Measurements from ENCODE around the gene MLLT10. TPM values are rescaled to one million over a fixed set of nuclear protein-coding genes. Genes with fewer than 3 reads are reported as not detected.

Gene MLLT10
- total RNA-seq, 1 donor from 2014 or later: 49.1 TPM

- intact Hi-C loops (cut with micrococcal nuclease): loop anchor here (5.0 to 10.0 kb wide), 2 partner anchors 922 to 1680 kb away; partner anchors contain the start of gene PTF1A
Measured at GRCh38 chr10:21514818-21515351, 19.1 kb upstream of the MLLT10 start.

- intact Hi-C loops (cut with micrococcal nuclease): loop anchor here (5.0 to 10.0 kb wide), 2 partner anchors 922 to 1679 kb away; partner anchors contain the start of gene PTF1A
Measured at GRCh38 chr10:21515361-21516241, 18.4 kb upstream of the MLLT10 start.

DNA sequence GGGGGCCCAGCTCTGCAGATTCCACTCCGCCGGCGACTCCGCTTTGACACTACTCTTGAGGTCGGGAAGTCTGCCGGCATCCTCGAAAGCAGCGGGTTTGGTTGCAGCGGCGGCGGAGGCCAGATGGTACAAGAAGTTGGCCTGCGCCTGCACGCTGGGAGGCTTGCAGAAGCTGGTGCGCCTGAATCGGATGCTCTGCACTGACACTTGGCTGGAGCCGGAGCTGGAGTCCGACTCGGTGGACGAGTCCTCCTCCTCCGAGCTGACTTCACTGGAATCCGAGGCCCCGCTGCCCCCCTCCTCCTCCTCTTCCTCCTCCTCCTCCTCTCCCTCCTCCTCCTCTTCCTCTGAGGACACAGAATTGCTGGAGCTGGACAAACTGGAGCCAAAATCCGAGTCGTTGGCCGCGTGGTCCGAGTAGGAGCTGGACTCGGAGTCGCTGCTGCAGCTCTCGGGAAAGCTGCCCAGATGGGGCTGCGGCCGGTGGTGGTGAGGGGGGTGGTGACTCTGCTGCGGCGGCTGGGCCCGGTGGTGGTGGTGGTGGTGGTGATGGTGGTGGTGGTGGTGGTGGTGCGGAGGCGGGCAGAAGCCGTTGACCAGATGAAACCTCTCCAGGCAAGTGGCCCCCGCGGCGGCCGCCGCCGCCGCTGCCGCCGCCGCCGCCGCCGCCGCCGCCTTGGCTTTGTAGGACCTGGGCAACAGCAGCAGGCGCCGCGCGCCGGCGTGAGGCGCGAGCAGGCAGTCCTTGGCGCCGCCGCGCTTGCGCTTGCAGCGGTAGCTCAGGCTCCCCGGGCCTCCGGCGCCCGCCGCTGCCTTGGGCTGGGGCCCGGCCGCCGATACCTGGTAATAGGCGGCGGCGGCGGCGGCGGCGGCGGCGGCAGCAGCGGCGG is 17.5 kb upstream of the MLLT10 start:
- intact Hi-C loops (cut with micrococcal nuclease): loop anchor here (1.0 to 10.0 kb wide), 4 partner anchors 9 to 1678 kb away; partner anchors contain the start of genes PTF1A and SKIDA1

DNA sequence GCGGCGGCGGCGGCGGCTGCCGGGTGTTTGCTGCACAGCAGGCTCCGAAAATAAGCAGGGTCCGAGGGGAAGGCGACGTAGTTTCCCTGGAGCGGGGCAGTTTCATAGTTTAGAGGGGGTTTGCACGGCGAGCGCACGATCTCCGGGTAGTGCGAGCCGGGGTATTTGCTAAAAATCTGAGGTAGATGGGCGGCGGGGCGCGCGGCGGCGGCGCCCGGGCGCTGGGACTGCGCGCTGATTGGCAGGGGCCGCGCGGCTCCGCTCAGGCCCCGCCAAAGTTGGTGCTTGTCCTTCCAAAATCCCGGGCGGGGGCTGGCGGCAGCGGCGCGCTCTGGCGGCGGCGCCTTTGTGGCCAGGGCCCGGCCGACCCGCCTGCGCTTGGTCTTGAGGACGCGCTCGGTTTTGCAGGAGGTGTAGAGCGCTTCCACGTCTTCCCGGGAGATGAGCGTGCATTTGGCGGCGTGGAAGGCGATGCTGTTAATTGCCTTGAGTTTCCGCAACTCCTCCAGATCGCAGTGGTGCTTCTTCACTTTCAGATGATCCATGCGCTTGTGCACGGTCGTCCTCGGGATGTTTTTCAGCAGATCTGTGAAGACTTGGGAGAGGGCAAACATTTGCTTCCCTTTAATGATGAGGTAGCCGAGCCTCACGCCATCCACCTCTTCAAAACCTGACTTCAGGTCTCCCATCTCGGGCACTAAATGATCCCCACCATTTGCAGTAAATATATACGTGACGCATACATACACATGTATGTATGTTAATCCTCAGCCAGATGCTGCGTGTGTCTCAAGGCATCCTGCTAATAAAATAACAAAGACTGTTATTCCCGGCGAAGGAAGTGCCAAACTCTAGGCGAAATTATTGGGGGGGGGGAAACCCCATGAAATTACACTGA is 16.6 kb upstream of the MLLT10 start:
- intact Hi-C loops (cut with micrococcal nuclease): loop anchor here (1.0 to 10.0 kb wide), 4 partner anchors 8 to 1677 kb away; partner anchors contain the start of genes PTF1A and SKIDA1

DNA sequence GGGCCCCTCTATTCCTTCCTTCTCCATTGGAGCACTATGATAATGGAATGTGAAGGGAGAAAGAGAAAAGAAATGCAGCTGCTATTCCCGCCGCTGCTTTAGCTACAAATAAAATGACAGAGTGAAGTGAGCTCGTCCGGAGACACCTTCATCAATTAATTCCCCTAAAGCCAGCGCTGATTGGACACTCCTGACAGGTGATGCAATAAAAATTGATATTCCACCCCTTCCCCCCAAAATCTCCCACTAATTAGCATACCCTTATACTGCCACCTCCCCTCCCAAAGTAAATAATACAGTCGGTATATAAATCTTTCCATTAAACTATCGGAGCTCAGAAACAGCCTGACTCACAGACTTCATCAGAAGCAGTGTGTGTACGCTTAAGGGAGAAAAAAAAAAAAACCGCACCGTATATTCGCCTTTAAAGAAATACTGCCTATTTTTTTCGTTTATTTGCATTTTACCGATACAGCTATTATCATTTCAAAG is 15.8 kb upstream of the MLLT10 start:
- intact Hi-C loops (cut with micrococcal nuclease): loop anchor here (5.0 to 10.0 kb wide), 2 partner anchors 919 to 1677 kb away; partner anchors contain the start of gene PTF1A

DNA sequence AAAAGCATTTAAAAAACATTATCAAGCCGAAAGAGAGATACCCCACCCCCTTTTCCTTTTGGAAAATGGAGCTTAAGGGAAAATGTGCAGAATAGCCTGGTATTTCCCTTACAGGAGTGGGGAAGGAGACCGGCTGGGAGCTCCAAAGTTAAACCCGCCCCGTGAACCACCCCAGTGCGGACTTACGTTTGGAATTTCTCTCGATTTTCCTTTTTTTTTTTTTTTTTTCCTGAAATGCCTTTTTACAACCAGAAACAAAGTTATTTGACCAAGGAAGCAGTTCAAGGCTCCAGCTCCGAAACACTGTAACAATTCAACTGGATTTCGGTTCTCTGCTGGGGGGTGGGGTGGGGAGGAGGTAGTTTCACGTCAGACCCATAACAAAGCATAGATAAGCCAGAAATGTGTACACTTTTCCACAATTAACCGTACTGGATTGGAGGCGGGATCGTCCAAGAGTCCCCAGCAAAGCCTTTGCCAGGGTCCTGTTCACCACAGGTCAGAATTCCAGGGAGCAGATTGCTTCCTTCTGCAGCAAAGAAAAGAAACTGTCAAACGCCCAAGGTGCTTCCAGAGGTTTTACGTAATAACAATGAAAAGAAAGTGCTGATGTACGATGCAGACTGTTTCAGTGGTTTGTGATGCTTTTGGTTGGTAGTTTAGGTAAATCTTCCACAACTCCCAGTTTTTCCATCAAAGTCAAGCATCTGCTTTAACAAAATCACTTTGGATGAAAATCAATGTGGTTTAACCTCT is 15.2 kb upstream of the MLLT10 start:
- intact Hi-C loops (cut with micrococcal nuclease): loop anchor here (1.0 to 10.0 kb wide), 3 partner anchors 14 to 1676 kb away; partner anchors contain the start of gene PTF1A

GRCh38 chr10:21519397-21519933 is 14.6 kb upstream of the MLLT10 start:
- intact Hi-C loops (cut with micrococcal nuclease): loop anchor here (1.0 to 10.0 kb wide), 3 partner anchors 14 to 1675 kb away; partner anchors contain the start of gene PTF1A

- intact Hi-C loops (cut with micrococcal nuclease): loop anchor here (1.0 to 10.0 kb wide), 3 partner anchors 13 to 1675 kb away; partner anchors contain the start of gene PTF1A
Measured at GRCh38 chr10:21519941-21520436, 14.0 kb upstream of the MLLT10 start.

DNA sequence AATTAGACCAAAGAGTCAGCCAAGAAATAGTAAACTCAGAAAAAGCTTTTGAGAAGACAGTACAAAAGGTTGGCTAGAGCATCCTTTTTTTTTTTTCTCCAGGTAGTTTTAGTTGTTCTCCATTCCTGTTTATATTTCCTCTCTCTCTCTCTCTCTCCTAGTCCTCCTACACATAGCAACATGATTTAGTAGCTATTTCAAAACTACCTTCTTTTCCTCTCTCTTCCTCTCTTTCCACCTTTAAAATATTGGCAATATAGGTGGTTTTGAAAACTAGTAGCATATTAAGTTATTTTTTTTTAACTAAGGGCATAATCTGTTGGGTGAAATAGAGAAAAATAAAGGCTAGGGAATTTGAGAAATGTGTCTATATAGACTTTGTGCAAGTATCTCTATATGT is 13.5 kb upstream of the MLLT10 start:
- intact Hi-C loops (cut with micrococcal nuclease): no loop called here

DNA sequence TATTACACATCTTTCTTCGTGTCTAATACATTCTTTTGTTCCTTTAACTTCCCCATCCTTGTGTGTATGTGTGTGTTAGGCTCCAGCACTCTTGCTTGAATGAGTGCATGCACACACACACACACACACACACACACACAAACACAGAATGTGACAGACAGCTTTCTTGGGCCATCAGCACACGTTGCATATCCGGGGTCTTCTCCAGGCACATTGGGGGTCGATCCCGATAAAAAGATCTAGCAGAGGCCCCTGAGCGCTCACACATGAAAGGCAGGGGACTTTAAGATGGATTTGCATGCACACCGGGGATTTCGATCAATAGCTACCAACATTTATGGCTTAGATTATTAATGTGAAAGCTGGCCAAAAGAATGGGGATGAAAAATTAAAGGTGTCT is 13.1 kb upstream of the MLLT10 start:
- intact Hi-C loops (cut with micrococcal nuclease): no loop called here

- intact Hi-C loops (cut with micrococcal nuclease): no loop called here
Measured at GRCh38 chr10:21521751-21522533, 12.1 kb upstream of the MLLT10 start.

GRCh38 chr10:21522631-21523406 is 11.2 kb upstream of the MLLT10 start:
- intact Hi-C loops (cut with micrococcal nuclease): no loop called here

DNA sequence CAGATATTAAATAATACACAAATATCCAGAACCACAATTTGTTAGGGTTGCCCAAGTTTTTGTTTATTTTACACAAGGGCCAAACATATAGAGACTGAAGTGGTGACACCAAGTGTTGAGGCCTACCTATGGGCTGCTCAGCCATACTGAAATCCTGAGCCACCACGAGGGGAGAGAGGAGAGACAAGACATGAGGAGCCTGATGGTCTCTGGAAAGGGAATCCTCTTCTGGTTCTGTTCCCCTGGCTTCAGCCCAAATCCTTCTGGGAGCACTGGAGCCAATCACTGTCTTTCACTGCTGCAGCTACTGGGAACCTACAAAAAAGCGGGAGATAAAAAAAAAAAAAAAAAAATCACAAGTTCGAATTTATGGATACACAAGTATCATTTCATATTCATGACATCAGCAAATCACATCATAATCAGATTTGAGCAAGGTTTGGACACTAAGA is 10.4 kb upstream of the MLLT10 start:
- intact Hi-C loops (cut with micrococcal nuclease): loop anchor here (2.0 kb wide), 4 partner anchors 179 to 1915 kb away; partner anchors contain the start of gene OTUD1

- intact Hi-C loops (cut with micrococcal nuclease): loop anchor here (2.0 kb wide), 4 partner anchors 179 to 1915 kb away; partner anchors contain the start of gene OTUD1
Measured at GRCh38 chr10:21524131-21524525, 9.9 kb upstream of the MLLT10 start.

- intact Hi-C loops (cut with micrococcal nuclease): loop anchor here (1.0 to 5.0 kb wide), 7 partner anchors 7 to 1914 kb away; partner anchors contain the start of gene OTUD1
Measured at GRCh38 chr10:21524526-21525366, 9.3 kb upstream of the MLLT10 start.
